Sigmoid colon (tissue), 4 donors: ENCODE data around the gene GMDS.

Source experiments
- POLR2A ChIP-seq, 2 donors: fragments of 450-650 bp; IDR thresholded peaks; one replicate each; pipeline ENCODE4 v1.6.1; 2016; ENCODE audit warnings: antibody characterized with exemption in 2 of 2, mild to moderate bottlenecking in 2 of 2, moderate library complexity in 2 of 2
- POLR2AphosphoS5 ChIP-seq, 4 donors: sonication (generic); formaldehyde crosslinking; IDR thresholded peaks; one replicate each; pipeline ENCODE4 v1.6.1; 2017; ENCODE audit warnings: antibody characterized with exemption in 4 of 4
- TF ChIP-seq, protein P1 (sequence below), 4 experiments: fragments of 450-650 bp in 3 of 4; fragments of 200-600 bp in 1 of 4; IDR thresholded peaks; one replicate each; pipeline ENCODE4 v1.5.1; 2016 to 2019; ENCODE audit warnings: antibody characterized with exemption in 4 of 4, mild to moderate bottlenecking in 3 of 4, moderate library complexity in 2 of 4

DNA sequence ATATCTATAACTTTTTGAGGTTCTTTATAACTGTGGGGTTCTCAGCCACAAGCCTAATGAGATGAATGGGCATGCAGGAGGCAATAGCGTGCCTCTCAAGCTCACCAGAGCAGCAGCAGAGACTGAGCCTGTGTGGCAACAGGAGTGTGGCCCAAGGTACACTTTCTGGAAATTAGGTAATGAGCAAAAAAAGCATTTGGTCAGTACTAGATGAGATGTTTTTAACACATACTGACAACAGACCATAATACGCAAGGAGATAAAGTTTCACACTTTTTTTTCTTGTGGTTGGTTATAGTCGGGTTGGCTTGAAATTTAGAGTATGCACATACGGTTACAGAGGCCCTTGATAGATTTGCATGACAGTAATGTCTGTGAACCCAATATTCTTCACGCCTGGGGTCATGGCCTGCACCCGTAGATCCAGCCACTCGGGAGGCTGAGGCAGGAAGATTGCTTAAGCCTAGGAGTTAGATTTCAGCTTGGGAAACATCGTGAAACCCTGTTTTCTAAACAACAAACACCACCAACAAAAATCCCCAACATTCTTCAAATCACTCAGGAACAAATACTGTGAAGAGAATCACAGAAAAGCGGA lies 300.1 kb downstream of the GMDS start:
- TF ChIP-seq POLR2A (IDR thresholded peaks at IDR 0.05): no peak
- TF ChIP-seq, protein P1, sequence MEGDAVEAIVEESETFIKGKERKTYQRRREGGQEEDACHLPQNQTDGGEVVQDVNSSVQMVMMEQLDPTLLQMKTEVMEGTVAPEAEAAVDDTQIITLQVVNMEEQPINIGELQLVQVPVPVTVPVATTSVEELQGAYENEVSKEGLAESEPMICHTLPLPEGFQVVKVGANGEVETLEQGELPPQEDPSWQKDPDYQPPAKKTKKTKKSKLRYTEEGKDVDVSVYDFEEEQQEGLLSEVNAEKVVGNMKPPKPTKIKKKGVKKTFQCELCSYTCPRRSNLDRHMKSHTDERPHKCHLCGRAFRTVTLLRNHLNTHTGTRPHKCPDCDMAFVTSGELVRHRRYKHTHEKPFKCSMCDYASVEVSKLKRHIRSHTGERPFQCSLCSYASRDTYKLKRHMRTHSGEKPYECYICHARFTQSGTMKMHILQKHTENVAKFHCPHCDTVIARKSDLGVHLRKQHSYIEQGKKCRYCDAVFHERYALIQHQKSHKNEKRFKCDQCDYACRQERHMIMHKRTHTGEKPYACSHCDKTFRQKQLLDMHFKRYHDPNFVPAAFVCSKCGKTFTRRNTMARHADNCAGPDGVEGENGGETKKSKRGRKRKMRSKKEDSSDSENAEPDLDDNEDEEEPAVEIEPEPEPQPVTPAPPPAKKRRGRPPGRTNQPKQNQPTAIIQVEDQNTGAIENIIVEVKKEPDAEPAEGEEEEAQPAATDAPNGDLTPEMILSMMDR (IDR thresholded peaks at IDR 0.05): no peak
- TF ChIP-seq POLR2AphosphoS5 (IDR thresholded peaks at IDR 0.05): no peak
